Neural progenitor cell (in vitro differentiated cells): ENCODE results near the gene USE1. TPM values are rescaled to one million over a fixed set of nuclear protein-coding genes. Genes with fewer than 3 reads are reported as not detected.

ENCODE experiments used
- DNase-seq: peaks from one replicate; pipeline ENCODE4 v3.0.0-alpha.2; 2016; ENCODE audit warnings: low spot score
- H2AFZ ChIP-seq: fragments of 200-600 bp; sonication (generic); replicated peaks from 2 replicates; pipeline ENCODE4 v1.6.1; 2016; ENCODE audit warnings: antibody characterized with exemption
- H3F3A ChIP-seq: fragments of 200-600 bp; sonication (generic); 2 replicates; pipeline ENCODE4 v1.6.1; 2016; ENCODE audit warnings: antibody characterized with exemption, low read depth
- H3K27ac ChIP-seq: fragments of 200-600 bp; sonication (generic); 2 replicates; pipeline ENCODE4 v1.5.1; 2016; ENCODE audit warnings: mild to moderate bottlenecking
- H3K27me3 ChIP-seq: fragments of 200-600 bp; sonication (generic); 2 replicates; pipeline ENCODE4 v1.6.1; 2016; ENCODE audit warnings: mild to moderate bottlenecking, moderate library complexity
- H3K36me3 ChIP-seq: fragments of 200-600 bp; sonication (generic); 2 replicates; pipeline ENCODE4 v1.5.1; 2016
- H3K4me1 ChIP-seq: fragments of 200-600 bp; sonication (generic); 2 replicates; pipeline ENCODE4 v1.6.1; 2016; ENCODE audit warnings: mixed run types
- H3K4me2 ChIP-seq: fragments of 200-600 bp; sonication (generic); 2 replicates; pipeline ENCODE4 v1.6.1; 2016
- H3K4me3 ChIP-seq: fragments of 200-600 bp; sonication (generic); 2 replicates; pipeline ENCODE4 v1.5.1; 2016
- H3K79me2 ChIP-seq: fragments of 200-600 bp; sonication (generic); 2 replicates; pipeline ENCODE4 v1.6.1; 2016; ENCODE audit warnings: low read depth
- H3K9ac ChIP-seq: fragments of 200-600 bp; sonication (generic); 2 replicates; pipeline ENCODE4 v1.6.1; 2016
- H3K9me3 ChIP-seq: fragments of 200-600 bp; sonication (generic); 2 replicates; pipeline ENCODE4 v1.5.1; 2016; ENCODE audit warnings: low read depth
- H4K20me1 ChIP-seq: fragments of 200-600 bp; sonication (generic); 2 replicates; pipeline ENCODE4 v1.6.1; 2016; ENCODE audit warnings: low read depth
- H3K27ac Mint-ChIP-seq: 3 replicates; pipeline ENCODE4 v1.8.0; 2021; ENCODE audit warnings: mixed read lengths
- H3K27me3 Mint-ChIP-seq: 2 replicates; pipeline ENCODE4 v1.8.0; 2022; ENCODE audit warnings: low read depth, mild to moderate bottlenecking, inconsistent platforms, moderate library complexity, mixed read lengths; ENCODE audit not compliant: insufficient read depth
- H3K36me3 Mint-ChIP-seq: 3 replicates; pipeline ENCODE4 v1.8.0; 2021; ENCODE audit warnings: mixed read lengths
- H3K4me1 Mint-ChIP-seq: 3 replicates; pipeline ENCODE4 v1.8.0; 2021; ENCODE audit warnings: mixed read lengths
- H3K4me3 Mint-ChIP-seq: 3 replicates; pipeline ENCODE4 v1.8.0; 2021; ENCODE audit warnings: mild to moderate bottlenecking, moderate library complexity, mixed read lengths
- H3K9me3 Mint-ChIP-seq: 3 replicates; pipeline ENCODE4 v1.8.0; 2020; ENCODE audit warnings: mixed read lengths
- CTCF ChIP-seq: fragments of 200-600 bp; sonication (generic); IDR thresholded peaks from 2 replicates; pipeline ENCODE4 v1.5.1; 2017; ENCODE audit warnings: antibody characterized with exemption, mild to moderate bottlenecking
- EZH2 ChIP-seq: fragments of 200-600 bp; sonication (generic); IDR thresholded peaks from 2 replicates; pipeline ENCODE4 v1.6.1; 2017; ENCODE audit warnings: antibody characterized with exemption, mild to moderate bottlenecking, moderate library complexity
- EZH2phosphoT487 ChIP-seq: fragments of 200-600 bp; sonication (generic); IDR thresholded peaks from 2 replicates; pipeline ENCODE4 v1.6.1; 2017; ENCODE audit warnings: antibody characterized with exemption
- total RNA-seq: library from RNA; depleted of rRNA; stranded (reverse); fragments of >200 nt; gene quantifications from 2 replicates; pipeline ENCODE4 v1.2.3, GENCODE V29; 2015; ENCODE audit warnings: low replicate concordance

The USE1 gene
- total RNA-seq, 1 donor from 2014 or later: 12.1 TPM

- Mint-ChIP-seq H3K36me3 (no peaks in the 10 kb centered on the region), H3K9me3 (peaks cover 2% of the 10 kb centered on the region), H3K4me1 (peaks cover 56% of the 10 kb centered on the region), H3K27ac (peak overlapping the region; percentile 90), H3K27me3 (peaks cover 10% of the 10 kb centered on the region), H3K4me3 (peak overlapping the region; percentile 96)
- no peak for TF ChIP-seq CTCF
- TF ChIP-seq EZH2: no peak
- TF ChIP-seq EZH2phosphoT487: no peak
- H3K27me3 ChIP-seq: no peaks in the 10 kb centered on the region
- DNase-seq: peak; percentile 76
- peaks cover 49% of the 10 kb centered on the region for H4K20me1 ChIP-seq
- H3K36me3 ChIP-seq: no peaks in the 10 kb centered on the region
- peaks cover 43% of the 10 kb centered on the region for H3F3A ChIP-seq
- H3K4me2 ChIP-seq: peak overlapping the region; percentile 91
- H3K79me2 ChIP-seq: peaks cover 49% of the 10 kb centered on the region
- no peak overlapping the region for H3K9ac ChIP-seq
- no peak overlapping the region for H3K27ac ChIP-seq
- H3K9me3 ChIP-seq: no peaks in the 10 kb centered on the region
- peak overlapping the region; percentile 84 for H3K4me3 ChIP-seq
- peaks cover 30% of the 10 kb centered on the region for H3K4me1 ChIP-seq
- no peak overlapping the region for H2AFZ ChIP-seq
Observed at GRCh38 chr19:17243830-17244617, 28.9 kb downstream of the USE1 start.

GRCh38 chr19:17244618-17245534 lies 29.7 kb downstream of the USE1 start:
- H3K4me1 Mint-ChIP-seq: peaks cover 63% of the 10 kb centered on the region
- peaks cover 2% of the 10 kb centered on the region for H3K9me3 Mint-ChIP-seq
- peak; percentile 50 for DNase-seq
- Histone ChIP-seq H3K27me3 (no peaks in the 10 kb centered on the region), H3K4me2 (peak overlapping the region; percentile 91), H3K9me3 (no peaks in the 10 kb centered on the region), H3K27ac (no peak overlapping the region), H3K4me3 (peak overlapping the region; percentile 84), H3F3A (peaks cover 43% of the 10 kb centered on the region), H3K4me1 (peaks cover 30% of the 10 kb centered on the region), H3K36me3 (no peaks in the 10 kb centered on the region), H3K9ac (no peak overlapping the region), H3K79me2 (peaks cover 49% of the 10 kb centered on the region), H4K20me1 (peaks cover 46% of the 10 kb centered on the region), H2AFZ (no peak overlapping the region)
- no peak for TF ChIP-seq EZH2
- no peak for TF ChIP-seq EZH2phosphoT487
- no peak for TF ChIP-seq CTCF
- H3K27me3 Mint-ChIP-seq: peaks cover 13% of the 10 kb centered on the region
- H3K4me3 Mint-ChIP-seq: peak overlapping the region; percentile 96
- no peaks in the 10 kb centered on the region for H3K36me3 Mint-ChIP-seq
- peak overlapping the region; percentile 90 for H3K27ac Mint-ChIP-seq

- no peaks in the 10 kb centered on the region for H3K9me3 ChIP-seq
- no peak within 1 kb of the TSS for H3K9ac ChIP-seq
- peaks cover 41% of the 10 kb centered on the region for H4K20me1 ChIP-seq
- Mint-ChIP-seq H3K27me3 (peaks cover 13% of the 10 kb centered on the region), H3K27ac (peak within 1 kb of the TSS; percentile 97), H3K4me3 (peak within 1 kb of the TSS; percentile 96), H3K9me3 (peaks cover 2% of the 10 kb centered on the region), H3K36me3 (no peaks in the 10 kb centered on the region), H3K4me1 (peaks cover 62% of the 10 kb centered on the region)
- TF ChIP-seq EZH2 (no peak), CTCF (no peak), EZH2phosphoT487 (no peak)
- H3K79me2 ChIP-seq: peaks cover 48% of the 10 kb centered on the region
- H3K4me2 ChIP-seq: peak within 1 kb of the TSS; percentile 91
- peaks cover 30% of the 10 kb centered on the region for H3K4me1 ChIP-seq
- peak within 1 kb of the TSS; percentile 84 for H3K4me3 ChIP-seq
- peak within 1 kb of the TSS; percentile 31 for H2AFZ ChIP-seq
- H3K27me3 ChIP-seq: no peaks in the 10 kb centered on the region
- peaks cover 43% of the 10 kb centered on the region for H3F3A ChIP-seq
- H3K36me3 ChIP-seq: no peaks in the 10 kb centered on the region
- H3K27ac ChIP-seq: no peak within 1 kb of the TSS
- DNase-seq: no peak
Observed at GRCh38 chr19:17245535-17245984, 30.4 kb downstream of the USE1 start, which contains the start of gene NR2F6. TSS of gene NR2F6 (minus strand) at chr19:17245919. CDS start at chr19:17245220, 699 bp downstream.
